Chondrocyte (in vitro differentiated cells): Measurements from ENCODE around the gene OAS3. TPM values are rescaled to one million over a fixed set of nuclear protein-coding genes. Genes with fewer than 3 reads are reported as not detected.
"Not testable (repeated sequence)": the region's sequence is repeated elsewhere in the genome, so short reads cannot be mapped to it uniquely, and the experiment has no call there.

Experiments
- DNase-seq: peaks from one replicate; pipeline ENCODE4 v3.0.0; 2021; ENCODE audit warnings: mixed read lengths, low spot score
- H3K27ac Mint-ChIP-seq: one replicate; pipeline ENCODE4 v1.8.0; 2021; ENCODE audit warnings: mild to moderate bottlenecking, moderate library complexity, mixed read lengths; ENCODE audit not compliant: unreplicated experiment
- H3K27me3 Mint-ChIP-seq: 2 replicates; pipeline ENCODE4 v1.8.0; 2021; ENCODE audit warnings: low read depth, mixed read lengths
- H3K36me3 Mint-ChIP-seq: 2 replicates; pipeline ENCODE4 v1.8.0; 2021; ENCODE audit warnings: low read depth, mixed read lengths
- H3K4me1 Mint-ChIP-seq: 2 replicates; pipeline ENCODE4 v1.8.0; 2021; ENCODE audit warnings: low read depth, mild to moderate bottlenecking, mixed read lengths
- H3K4me3 Mint-ChIP-seq: one replicate; pipeline ENCODE4 v1.8.0; 2021; ENCODE audit warnings: mild to moderate bottlenecking, moderate library complexity, mixed read lengths; ENCODE audit not compliant: unreplicated experiment
- H3K9me3 Mint-ChIP-seq: 2 replicates; pipeline ENCODE4 v1.8.0; 2021; ENCODE audit warnings: low read depth, mixed read lengths
- total RNA-seq: library from RNA; stranded (reverse); gene quantifications from 3 replicates; pipeline ENCODE4 v1.2.1, GENCODE V29; 2021
- TF ChIP-seq, protein P1 (sequence below): fragments of 200-600 bp; sonication (generic); IDR thresholded peaks from 2 replicates; pipeline ENCODE4 v1.5.0; 2021; ENCODE audit warnings: antibody characterized with exemption, mild to moderate bottlenecking, moderate library complexity

Gene OAS3
- total RNA-seq, 1 donor from 2014 or later: 0.55 TPM

DNA sequence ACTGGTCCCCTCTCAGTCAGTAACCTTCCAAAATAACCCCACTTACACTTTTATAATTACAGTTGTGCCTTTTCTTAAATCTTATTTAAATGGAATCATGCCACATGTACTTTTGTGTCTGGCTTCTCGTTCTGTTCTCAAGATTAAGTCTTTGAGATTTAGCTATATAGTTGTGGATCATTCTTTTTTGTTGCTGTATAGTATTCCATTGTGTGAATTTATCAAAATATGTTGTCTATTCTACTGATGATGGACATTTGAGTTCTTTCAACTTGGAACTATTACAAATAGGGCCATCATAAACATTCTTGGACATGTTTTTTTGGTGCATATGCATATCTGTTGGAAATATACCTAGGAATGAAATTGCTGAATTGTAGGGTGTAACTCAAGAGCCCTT lies 9.0 kb downstream of the OAS3 start:
- Mint-ChIP-seq H3K4me3 (no peak overlapping the region), H3K27ac (no peak overlapping the region), H3K27me3 (peaks cover 4% of the 10 kb centered on the region), H3K36me3 (no peaks in the 10 kb centered on the region), H3K4me1 (no peaks in the 10 kb centered on the region), H3K9me3 (peaks cover 5% of the 10 kb centered on the region)
- TF ChIP-seq, protein P1, sequence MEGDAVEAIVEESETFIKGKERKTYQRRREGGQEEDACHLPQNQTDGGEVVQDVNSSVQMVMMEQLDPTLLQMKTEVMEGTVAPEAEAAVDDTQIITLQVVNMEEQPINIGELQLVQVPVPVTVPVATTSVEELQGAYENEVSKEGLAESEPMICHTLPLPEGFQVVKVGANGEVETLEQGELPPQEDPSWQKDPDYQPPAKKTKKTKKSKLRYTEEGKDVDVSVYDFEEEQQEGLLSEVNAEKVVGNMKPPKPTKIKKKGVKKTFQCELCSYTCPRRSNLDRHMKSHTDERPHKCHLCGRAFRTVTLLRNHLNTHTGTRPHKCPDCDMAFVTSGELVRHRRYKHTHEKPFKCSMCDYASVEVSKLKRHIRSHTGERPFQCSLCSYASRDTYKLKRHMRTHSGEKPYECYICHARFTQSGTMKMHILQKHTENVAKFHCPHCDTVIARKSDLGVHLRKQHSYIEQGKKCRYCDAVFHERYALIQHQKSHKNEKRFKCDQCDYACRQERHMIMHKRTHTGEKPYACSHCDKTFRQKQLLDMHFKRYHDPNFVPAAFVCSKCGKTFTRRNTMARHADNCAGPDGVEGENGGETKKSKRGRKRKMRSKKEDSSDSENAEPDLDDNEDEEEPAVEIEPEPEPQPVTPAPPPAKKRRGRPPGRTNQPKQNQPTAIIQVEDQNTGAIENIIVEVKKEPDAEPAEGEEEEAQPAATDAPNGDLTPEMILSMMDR: no peak
- no peak for DNase-seq

DNA sequence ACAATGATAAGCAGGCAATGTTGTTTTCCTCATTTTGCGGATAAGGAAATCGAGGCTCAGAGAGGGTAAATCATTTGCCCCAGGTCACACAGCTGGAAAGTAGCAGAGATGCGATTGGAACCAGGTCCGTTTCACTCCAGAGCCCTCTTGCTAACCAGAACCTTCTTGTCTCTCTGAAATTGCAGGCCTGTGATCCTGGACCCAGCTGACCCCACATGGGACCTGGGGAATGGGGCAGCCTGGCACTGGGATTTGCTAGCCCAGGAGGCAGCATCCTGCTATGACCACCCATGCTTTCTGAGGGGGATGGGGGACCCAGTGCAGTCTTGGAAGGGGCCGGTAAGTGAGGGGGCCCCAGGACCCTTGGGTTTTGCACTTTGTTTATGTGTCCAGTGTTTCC lies 9.5 kb downstream of the OAS3 start:
- Mint-ChIP-seq H3K36me3 (no peaks in the 10 kb centered on the region), H3K4me1 (no peaks in the 10 kb centered on the region), H3K4me3 (no peak overlapping the region), H3K27ac (no peak overlapping the region), H3K27me3 (peaks cover 4% of the 10 kb centered on the region), H3K9me3 (peaks cover 5% of the 10 kb centered on the region)
- DNase-seq: no peak
- TF ChIP-seq, protein P1: no peak

DNA sequence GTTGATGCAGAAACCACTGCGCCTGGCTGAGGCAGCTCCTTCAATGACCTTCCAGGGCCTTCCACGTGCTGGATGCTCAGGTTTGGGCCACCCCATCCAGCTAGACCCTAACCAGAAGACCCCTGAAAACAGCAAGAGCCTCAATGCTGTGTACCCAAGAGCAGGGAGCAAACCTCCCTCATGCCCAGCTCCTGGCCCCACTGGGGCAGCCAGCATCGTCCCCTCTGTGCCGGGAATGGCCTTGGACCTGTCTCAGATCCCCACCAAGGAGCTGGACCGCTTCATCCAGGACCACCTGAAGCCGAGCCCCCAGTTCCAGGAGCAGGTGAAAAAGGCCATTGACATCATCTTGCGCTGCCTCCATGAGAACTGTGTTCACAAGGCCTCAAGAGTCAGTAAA lies 10.5 kb downstream of the OAS3 start:
- DNase-seq: no peak
- peaks cover 5% of the 10 kb centered on the region for H3K9me3 Mint-ChIP-seq
- H3K36me3 Mint-ChIP-seq: no peaks in the 10 kb centered on the region
- H3K4me1 Mint-ChIP-seq: no peaks in the 10 kb centered on the region
- no peak overlapping the region for H3K27ac Mint-ChIP-seq
- TF ChIP-seq, protein P1: no peak
- peaks cover 4% of the 10 kb centered on the region for H3K27me3 Mint-ChIP-seq
- no peak overlapping the region for H3K4me3 Mint-ChIP-seq

DNA sequence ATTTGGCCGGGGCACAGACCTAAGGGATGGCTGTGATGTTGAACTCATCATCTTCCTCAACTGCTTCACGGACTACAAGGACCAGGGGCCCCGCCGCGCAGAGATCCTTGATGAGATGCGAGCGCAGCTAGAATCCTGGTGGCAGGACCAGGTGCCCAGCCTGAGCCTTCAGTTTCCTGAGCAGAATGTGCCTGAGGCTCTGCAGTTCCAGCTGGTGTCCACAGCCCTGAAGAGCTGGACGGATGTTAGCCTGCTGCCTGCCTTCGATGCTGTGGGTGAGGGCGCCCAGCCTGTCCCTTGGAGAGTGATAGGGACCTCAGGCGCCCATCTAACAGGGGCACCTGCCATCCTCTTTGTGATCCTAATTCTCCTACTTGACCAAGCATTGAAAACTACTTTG lies 12.4 kb downstream of the OAS3 start:
- Mint-ChIP-seq H3K9me3 (peaks cover 5% of the 10 kb centered on the region), H3K27ac (no peak overlapping the region), H3K4me3 (no peak overlapping the region), H3K36me3 (no peaks in the 10 kb centered on the region), H3K27me3 (no peaks in the 10 kb centered on the region), H3K4me1 (no peaks in the 10 kb centered on the region)
- no peak for DNase-seq
- TF ChIP-seq, protein P1: no peak

DNA sequence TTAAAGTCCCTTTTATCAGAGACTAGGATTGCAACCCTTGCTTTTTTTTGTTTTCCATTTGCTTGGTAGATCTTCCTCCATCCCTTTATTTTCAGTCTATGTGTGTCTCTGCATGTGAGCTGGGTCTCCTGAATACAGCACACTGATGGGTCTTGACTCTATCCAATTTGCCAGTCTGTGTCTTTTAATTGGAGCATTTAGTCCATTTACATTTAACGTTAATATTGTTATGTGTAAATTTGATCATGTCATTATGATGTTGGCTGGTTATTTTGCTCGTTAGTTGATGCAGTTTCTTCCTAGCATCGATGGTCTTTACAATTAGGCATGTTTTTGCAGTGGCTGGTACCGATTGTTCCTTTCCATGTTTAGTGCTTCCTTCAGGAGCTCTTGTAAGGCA lies 18.9 kb downstream of the OAS3 start:
- H3K27ac Mint-ChIP-seq, H3K4me3 Mint-ChIP-seq, DNase-seq, H3K4me1 Mint-ChIP-seq, H3K27me3 Mint-ChIP-seq, H3K36me3 Mint-ChIP-seq: not testable (repeated sequence)
- H3K9me3 Mint-ChIP-seq: peaks cover 22% of the 10 kb centered on the region

DNA sequence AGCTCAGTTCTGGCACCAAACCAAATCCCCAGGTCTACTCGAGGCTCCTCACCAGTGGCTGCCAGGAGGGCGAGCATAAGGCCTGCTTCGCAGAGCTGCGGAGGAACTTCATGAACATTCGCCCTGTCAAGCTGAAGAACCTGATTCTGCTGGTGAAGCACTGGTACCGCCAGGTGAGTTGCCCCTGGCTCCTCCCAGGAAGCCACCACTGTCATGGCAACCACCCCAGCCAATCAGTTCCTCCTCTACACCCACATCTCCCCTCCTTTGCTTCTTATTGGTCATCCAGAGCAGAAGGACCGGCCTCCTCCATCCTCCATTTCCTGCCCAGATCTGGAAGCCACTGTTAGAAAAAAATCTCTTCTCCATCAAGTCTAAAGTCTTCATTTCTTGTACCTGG lies 22.8 kb downstream of the OAS3 start:
- Mint-ChIP-seq H3K27ac (no peak overlapping the region), H3K4me1 (no peaks in the 10 kb centered on the region), H3K36me3 (no peaks in the 10 kb centered on the region), H3K27me3 (no peaks in the 10 kb centered on the region), H3K4me3 (no peak overlapping the region), H3K9me3 (peaks cover 20% of the 10 kb centered on the region)
- TF ChIP-seq, protein P1: no peak
- DNase-seq: no peak
